Measurements from ENCODE around the gene PAQR7. TPM values are rescaled to one million over a fixed set of nuclear protein-coding genes. Genes with fewer than 3 reads are reported as not detected.

PAQR7 gene
- total RNA-seq, 1 donor from 2014 or later: 7.5 TPM

- no peak for DNase-seq (ENCODE audit: extremely low read depth, low read depth, low spot score)
These were observed 55.0 kb downstream of the PAQR7 start for GRCh38 chr1:25820247-25821111.

DNA sequence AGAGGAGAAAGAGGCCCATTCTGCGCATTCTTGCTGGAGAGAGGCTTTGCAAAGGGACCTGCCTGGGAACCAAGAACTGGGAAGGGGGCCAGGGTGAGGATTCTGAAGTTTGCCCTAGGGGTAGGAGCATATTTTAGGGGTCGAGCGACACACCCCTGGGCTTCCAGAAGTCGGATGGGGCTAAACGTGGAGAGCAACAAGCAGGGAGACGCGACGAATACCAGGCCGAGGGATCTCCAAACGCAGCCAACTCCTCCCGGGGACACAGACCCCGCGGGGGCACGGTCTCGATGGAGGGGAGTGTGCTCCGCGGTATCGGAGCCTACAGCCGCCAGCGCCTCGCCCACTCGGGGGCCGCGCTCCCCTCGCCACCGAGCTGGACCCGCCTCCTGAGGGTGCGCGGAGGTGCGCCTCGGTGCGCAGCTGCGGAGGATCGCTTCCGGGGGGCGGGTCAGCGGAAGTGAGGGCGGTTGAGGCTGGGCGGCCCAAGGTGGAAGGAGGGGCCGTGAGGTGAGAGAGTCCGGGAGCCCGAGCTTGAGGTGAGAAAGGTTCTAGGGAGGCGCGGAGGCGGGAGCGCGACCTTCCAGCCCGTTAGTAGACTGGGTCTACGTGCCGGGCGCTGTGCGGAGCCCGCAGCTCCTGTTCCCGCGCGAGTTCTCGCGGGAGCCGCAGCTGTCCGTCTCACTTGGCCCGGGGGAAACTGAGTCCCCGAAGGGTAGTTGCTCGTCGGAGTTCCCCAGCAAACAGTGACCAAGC is 55.8 kb downstream of the PAQR7 start, which contains the start of gene MTFR1L:
MTFR1L (plus strand) TSS at position 464 of the 756 bp plus-strand sequence. CDS start 3,151 bp downstream, outside the sequence.
- DNase-seq (ENCODE audit: extremely low read depth, low read depth, low spot score): no peak

- DNase-seq (ENCODE audit: extremely low read depth, low read depth, low spot score): no peak
These were observed 56.9 kb downstream of the PAQR7 start for GRCh38 chr1:25818569-25818968.

DNA sequence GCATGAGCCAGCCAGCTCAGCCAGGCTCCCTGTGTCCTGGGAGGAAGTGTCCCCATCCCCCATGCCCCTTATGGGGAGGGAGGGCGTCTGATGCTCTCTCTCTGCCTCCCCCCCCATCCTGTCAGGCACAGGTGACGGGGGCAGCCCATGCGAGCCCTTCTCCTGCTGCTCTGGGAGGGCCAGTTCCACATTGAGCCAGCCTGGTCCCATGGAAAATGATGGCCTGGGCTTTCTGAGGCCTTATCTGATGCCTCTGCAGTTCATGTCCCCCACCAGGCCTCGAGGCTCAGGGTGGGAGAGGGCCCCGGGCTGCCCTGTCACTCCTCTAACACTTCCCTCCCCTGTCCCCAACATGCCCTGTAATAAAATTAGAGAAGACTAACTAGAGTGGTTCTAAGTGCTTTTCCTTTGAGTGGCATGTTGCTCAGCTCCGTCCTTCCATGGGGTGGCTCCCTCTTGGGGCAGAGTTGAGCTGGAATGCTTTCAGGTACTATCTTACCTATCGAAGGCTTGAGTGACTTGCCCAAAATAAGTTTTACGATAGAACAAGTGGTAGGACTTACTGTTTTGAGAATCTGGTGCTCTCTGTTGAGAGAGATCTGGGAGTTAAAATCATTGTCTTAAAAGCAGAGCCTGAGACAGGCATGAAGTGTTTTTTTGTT is 57.5 kb downstream of the PAQR7 start:
- no peak for DNase-seq (ENCODE audit: extremely low read depth, low read depth, low spot score)

GRCh38 chr1:25816112-25816718 is 59.3 kb downstream of the PAQR7 start:
- no peak for DNase-seq (ENCODE audit: extremely low read depth, low read depth, low spot score)

GRCh38 chr1:25815208-25816111 is 60.0 kb downstream of the PAQR7 start:
- no peak for DNase-seq (ENCODE audit: extremely low read depth, low read depth, low spot score)

GRCh38 chr1:25814549-25815087 is 60.9 kb downstream of the PAQR7 start:
- DNase-seq (ENCODE audit: extremely low read depth, low read depth, low spot score): no peak

DNA sequence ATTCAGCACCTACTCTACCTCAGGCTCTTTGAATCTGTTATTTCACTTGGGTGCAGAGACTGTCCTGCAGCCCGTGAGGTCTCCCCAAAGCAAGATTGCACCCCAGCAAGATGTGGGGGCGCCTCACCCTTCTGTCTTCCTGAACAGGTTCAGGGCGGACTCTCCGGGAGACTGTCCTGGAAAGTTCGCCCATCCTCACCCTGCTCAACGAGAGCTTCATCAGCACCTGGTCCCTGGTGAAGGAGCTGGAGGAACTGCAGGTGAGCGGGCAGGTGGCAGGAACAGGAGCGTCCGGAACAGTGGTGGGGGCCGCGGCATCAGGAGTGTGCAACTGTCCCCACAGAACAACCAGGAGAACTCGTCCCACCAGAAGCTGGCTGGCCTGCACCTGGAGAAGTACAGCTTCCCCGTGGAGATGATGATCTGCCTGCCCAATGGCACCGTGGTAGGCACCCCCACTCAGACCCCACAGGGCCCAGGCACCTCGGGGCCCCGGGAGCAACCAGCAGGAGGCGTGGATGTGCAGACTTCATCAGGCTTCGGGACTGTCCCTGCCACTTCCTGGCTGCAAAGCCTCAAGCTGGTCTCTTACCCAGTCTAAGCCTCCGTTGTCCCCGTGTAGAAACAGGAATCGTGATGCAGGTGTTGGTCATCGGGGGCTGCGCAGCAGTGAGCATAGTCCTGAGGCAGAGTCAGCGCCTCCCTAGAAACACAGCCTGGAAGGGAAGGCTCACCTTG is 61.6 kb downstream of the PAQR7 start:
- no peak for DNase-seq (ENCODE audit: extremely low read depth, low read depth, low spot score)

GRCh38 chr1:25813071-25813733 is 62.3 kb downstream of the PAQR7 start:
- no peak for DNase-seq (ENCODE audit: extremely low read depth, low read depth, low spot score)

Other genes with a start within 250 kb of the PAQR7 start
- gene SELENON, start 75.5 kb downstream of the PAQR7 start, total RNA-seq: 172 and 263 TPM in 2 replicates
- gene MTFR1L, start 55.8 kb downstream of the PAQR7 start, total RNA-seq: 39.0 and 44.0 TPM in 2 replicates
- 0.68 and 1.6 TPM in 2 replicates for gene AUNIP, start 16.3 kb downstream of the PAQR7 start, total RNA-seq
- gene STMN1, start 30.7 kb upstream of the PAQR7 start, total RNA-seq: 106 and 163 TPM in 2 replicates
- 8.2 and 10.5 TPM in 2 replicates for gene PAFAH2, start 122.4 kb upstream of the PAQR7 start, total RNA-seq
- 0.06 TPM in 1 of 2 replicates, not detected in the other for gene EXTL1, start 146.1 kb upstream of the PAQR7 start, total RNA-seq
- gene SLC30A2, start 170.4 kb upstream of the PAQR7 start, total RNA-seq: not detected in 2 replicates
- gene TRIM63, start 191.9 kb upstream of the PAQR7 start, total RNA-seq: not detected in 2 replicates
- 1.8 and 5.4 TPM in 2 replicates for gene PDIK1L, start 236.1 kb upstream of the PAQR7 start, total RNA-seq

All from glomerular endothelial cell (primary cell).